HG02970 (cell line): ENCODE measurements around the gene ZNF471.

Source experiments
- ATAC-seq: cut with Tn5 transposase; IDR thresholded peaks from one replicate; pipeline ENCODE4 v1.9.1; 2021; ENCODE audit warnings: mild to moderate bottlenecking, moderate library complexity, moderate number of reproducible peaks; ENCODE audit not compliant: unreplicated experiment, low FRiP score

The ZNF471 gene

GRCh38 chr19:56572589-56572988 lies 64.9 kb downstream of the ZNF471 start:
- no peak for ATAC-seq

DNA sequence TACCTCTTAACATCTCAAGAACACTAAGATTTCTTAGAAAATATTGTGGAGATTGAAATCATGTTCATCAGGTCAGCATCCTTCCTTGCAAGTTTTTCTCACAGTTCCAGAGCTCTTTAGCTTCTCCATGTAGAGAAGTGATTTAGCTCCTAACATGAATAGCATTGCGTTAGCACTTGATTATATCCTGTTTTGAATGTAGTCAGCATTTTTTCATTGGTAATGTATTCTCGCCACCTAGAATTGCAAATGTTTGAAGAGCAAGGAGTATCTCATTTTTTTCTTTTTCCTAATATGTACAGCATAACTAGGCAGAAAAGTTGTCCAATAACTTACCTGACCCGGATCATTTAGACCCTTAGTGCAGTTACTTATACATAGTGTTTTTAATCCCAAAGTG lies 66.3 kb downstream of the ZNF471 start:
- ATAC-seq: no peak

GRCh38 chr19:56577719-56578602 lies 70.3 kb downstream of the ZNF471 start:
- ATAC-seq: no peak
